ENCODE measurements around the gene GCAT. TPM values are rescaled to one million over a fixed set of nuclear protein-coding genes. Genes with fewer than 3 reads are reported as not detected.

Gene GCAT
- total RNA-seq, 1 donor from 2014 or later = 27.6 TPM

- H3K4me3 ChIP-seq (ENCODE audit: low read depth, low read length) = no peak within 1 kb of the TSS
- no peaks in the 10 kb centered on the region for H3K36me3 ChIP-seq (ENCODE audit: control insufficient read depth, insufficient read depth, low read length)
- no peak for TF ChIP-seq CTCF (IDR thresholded peaks at IDR 0.05; ENCODE audit: insufficient read depth, low read length, severe bottlenecking)
- no peaks in the 10 kb centered on the region for H3K27me3 ChIP-seq (ENCODE audit: control insufficient read depth, insufficient read depth, low read length)
- DNase-seq (ENCODE audit: low read depth) = no peak
- FAIRE-seq = no peak
These were observed 15.6 kb downstream of the GCAT start, which contains the start of gene GALR3 for GRCh38 chr22:37823134-37823985. GALR3 (plus strand) TSS chr22:37823382; CDS start chr22:37823407, 25 bp downstream.

DNA sequence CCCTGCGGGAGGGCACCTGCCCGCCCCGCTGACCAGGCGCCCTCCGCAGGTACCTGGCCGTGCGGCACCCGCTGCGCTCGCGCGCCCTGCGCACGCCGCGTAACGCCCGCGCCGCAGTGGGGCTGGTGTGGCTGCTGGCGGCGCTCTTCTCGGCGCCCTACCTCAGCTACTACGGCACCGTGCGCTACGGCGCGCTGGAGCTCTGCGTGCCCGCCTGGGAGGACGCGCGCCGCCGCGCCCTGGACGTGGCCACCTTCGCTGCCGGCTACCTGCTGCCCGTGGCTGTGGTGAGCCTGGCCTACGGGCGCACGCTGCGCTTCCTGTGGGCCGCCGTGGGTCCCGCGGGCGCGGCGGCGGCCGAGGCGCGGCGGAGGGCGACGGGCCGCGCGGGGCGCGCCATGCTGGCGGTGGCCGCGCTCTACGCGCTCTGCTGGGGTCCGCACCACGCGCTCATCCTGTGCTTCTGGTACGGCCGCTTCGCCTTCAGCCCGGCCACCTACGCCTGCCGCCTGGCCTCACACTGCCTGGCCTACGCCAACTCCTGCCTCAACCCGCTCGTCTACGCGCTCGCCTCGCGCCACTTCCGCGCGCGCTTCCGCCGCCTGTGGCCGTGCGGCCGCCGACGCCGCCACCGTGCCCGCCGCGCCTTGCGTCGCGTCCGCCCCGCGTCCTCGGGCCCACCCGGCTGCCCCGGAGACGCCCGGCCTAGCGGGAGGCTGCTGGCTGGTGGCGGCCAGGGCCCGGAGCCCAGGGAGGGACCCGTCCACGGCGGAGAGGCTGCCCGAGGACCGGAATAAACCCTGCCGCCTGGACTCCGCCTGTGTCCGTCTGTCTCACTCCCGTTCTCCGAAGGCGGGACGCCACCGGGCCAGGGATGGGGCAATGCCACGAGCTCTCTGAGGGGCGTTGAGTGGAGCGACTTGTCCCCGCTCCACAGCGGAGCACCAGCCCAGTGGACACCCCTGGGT is 17.2 kb downstream of the GCAT start:
- no peaks in the 10 kb centered on the region for H3K36me3 ChIP-seq (ENCODE audit: control insufficient read depth, insufficient read depth, low read length)
- FAIRE-seq (no peak), DNase-seq (ENCODE audit: low read depth) (no peak)
- H3K27me3 ChIP-seq (ENCODE audit: control insufficient read depth, insufficient read depth, low read length) = no peaks in the 10 kb centered on the region
- H3K4me3 ChIP-seq (ENCODE audit: low read depth, low read length) = peak overlapping the region; percentile 22
- peak; percentile 15 for TF ChIP-seq CTCF (IDR thresholded peaks at IDR 0.05; ENCODE audit: insufficient read depth, low read length, severe bottlenecking)

DNA sequence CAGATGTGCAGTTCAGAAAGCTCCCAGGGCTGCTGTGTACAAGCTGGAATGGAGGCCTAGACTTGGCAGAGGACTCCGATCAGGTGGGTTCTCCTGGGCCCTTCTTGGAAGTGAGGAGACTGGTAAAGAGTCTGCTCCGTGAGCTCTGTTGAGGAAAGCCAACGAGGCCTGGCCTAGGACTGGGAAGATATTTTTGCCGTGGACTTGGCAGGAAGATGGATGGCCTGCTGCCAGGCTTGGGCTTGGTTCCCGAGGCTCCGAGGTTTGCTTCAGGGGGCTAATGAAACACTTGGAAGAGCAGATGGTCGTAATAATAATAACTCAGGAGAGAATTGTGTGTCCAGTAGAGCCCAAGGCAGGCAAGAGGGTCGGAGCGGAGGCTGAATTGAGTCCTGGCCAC is 19.3 kb downstream of the GCAT start:
- no peaks in the 10 kb centered on the region for H3K27me3 ChIP-seq (ENCODE audit: control insufficient read depth, insufficient read depth, low read length)
- TF ChIP-seq CTCF (IDR thresholded peaks at IDR 0.05; ENCODE audit: insufficient read depth, low read length, severe bottlenecking) = no peak
- H3K36me3 ChIP-seq (ENCODE audit: control insufficient read depth, insufficient read depth, low read length) = peaks cover 6% of the 10 kb centered on the region
- no peak overlapping the region for H3K4me3 ChIP-seq (ENCODE audit: low read depth, low read length)
- DNase-seq (ENCODE audit: low read depth) = no peak
- no peak for FAIRE-seq

- FAIRE-seq (no peak), DNase-seq (ENCODE audit: low read depth) (no peak)
- no peak for TF ChIP-seq CTCF (IDR thresholded peaks at IDR 0.05; ENCODE audit: insufficient read depth, low read length, severe bottlenecking)
- no peaks in the 10 kb centered on the region for H3K27me3 ChIP-seq (ENCODE audit: control insufficient read depth, insufficient read depth, low read length)
- H3K4me3 ChIP-seq (ENCODE audit: low read depth, low read length) = no peak overlapping the region
- peaks cover 20% of the 10 kb centered on the region for H3K36me3 ChIP-seq (ENCODE audit: control insufficient read depth, insufficient read depth, low read length)
These were observed 22.5 kb downstream of the GCAT start for GRCh38 chr22:37830093-37830842.

- FAIRE-seq = no peak
- peaks cover 20% of the 10 kb centered on the region for H3K36me3 ChIP-seq (ENCODE audit: control insufficient read depth, insufficient read depth, low read length)
- no peak for TF ChIP-seq CTCF (IDR thresholded peaks at IDR 0.05; ENCODE audit: insufficient read depth, low read length, severe bottlenecking)
- H3K27me3 ChIP-seq (ENCODE audit: control insufficient read depth, insufficient read depth, low read length) = no peaks in the 10 kb centered on the region
- H3K4me3 ChIP-seq (ENCODE audit: low read depth, low read length) = no peak overlapping the region
- no peak for DNase-seq (ENCODE audit: low read depth)
These were observed 23.7 kb downstream of the GCAT start for GRCh38 chr22:37831472-37831871.
